Brain microvascular endothelial cell (primary cell): ENCODE data around the gene EHD4.

Experiments used
- DNase-seq: peaks from one replicate; pipeline ENCODE4 v3.0.0-alpha.2; 2020
- H3K27ac ChIP-seq: fragments of 250-450 bp; sonication (Bioruptor Pico); 2 replicates; pipeline ENCODE4 v1.5.1; 2020; ENCODE audit warnings: mild to moderate bottlenecking, moderate library complexity
- H3K27me3 ChIP-seq: fragments of 250-450 bp; sonication (Bioruptor Pico); replicated peaks from 2 replicates; pipeline ENCODE4 v1.5.1; 2020; ENCODE audit warnings: mild to moderate bottlenecking
- H3K36me3 ChIP-seq: fragments of 250-450 bp; sonication (Bioruptor Pico); replicated peaks from 2 replicates; pipeline ENCODE4 v1.5.1; 2020; ENCODE audit warnings: mild to moderate bottlenecking
- H3K4me3 ChIP-seq: 2 replicates; pipeline ENCODE4 v1.5.1; 2011; ENCODE audit warnings: low read depth, mild to moderate bottlenecking, control low read depth, low read length, moderate library complexity
- CTCF ChIP-seq: IDR thresholded peaks from 2 replicates; pipeline ENCODE4 v1.5.1; 2011; ENCODE audit warnings: low read depth, mild to moderate bottlenecking, moderate library complexity, low read length, control low read depth, inconsistent platforms; ENCODE audit errors: missing control alignments
- in situ Hi-C: cut with HindIII; loops from 2 replicates; pipeline ENCODE4 v1.10.0; 2017; ENCODE audit warnings: low sequenced_read_pairs, low pct_ligation_motif_present

The EHD4 gene

GRCh38 chr15:41943543-41944312, 28.6 kb downstream of the EHD4 start:
- in situ Hi-C loops: no loop called here
- no peaks in the 10 kb centered on the region for H3K27me3 ChIP-seq
- H3K36me3 ChIP-seq: peaks cover 2% of the 10 kb centered on the region
- no peak for DNase-seq
- peak overlapping the region; percentile 79 for H3K27ac ChIP-seq
- TF ChIP-seq CTCF: no peak
- H3K4me3 ChIP-seq: no peak overlapping the region

GRCh38 chr15:41942886-41943285, 29.5 kb downstream of the EHD4 start:
- Histone ChIP-seq H3K27me3 (no peaks in the 10 kb centered on the region), H3K27ac (no peak overlapping the region), H3K4me3 (no peak overlapping the region), H3K36me3 (peaks cover 2% of the 10 kb centered on the region)
- DNase-seq: no peak
- TF ChIP-seq CTCF: no peak
- in situ Hi-C loops: no loop called here

DNA sequence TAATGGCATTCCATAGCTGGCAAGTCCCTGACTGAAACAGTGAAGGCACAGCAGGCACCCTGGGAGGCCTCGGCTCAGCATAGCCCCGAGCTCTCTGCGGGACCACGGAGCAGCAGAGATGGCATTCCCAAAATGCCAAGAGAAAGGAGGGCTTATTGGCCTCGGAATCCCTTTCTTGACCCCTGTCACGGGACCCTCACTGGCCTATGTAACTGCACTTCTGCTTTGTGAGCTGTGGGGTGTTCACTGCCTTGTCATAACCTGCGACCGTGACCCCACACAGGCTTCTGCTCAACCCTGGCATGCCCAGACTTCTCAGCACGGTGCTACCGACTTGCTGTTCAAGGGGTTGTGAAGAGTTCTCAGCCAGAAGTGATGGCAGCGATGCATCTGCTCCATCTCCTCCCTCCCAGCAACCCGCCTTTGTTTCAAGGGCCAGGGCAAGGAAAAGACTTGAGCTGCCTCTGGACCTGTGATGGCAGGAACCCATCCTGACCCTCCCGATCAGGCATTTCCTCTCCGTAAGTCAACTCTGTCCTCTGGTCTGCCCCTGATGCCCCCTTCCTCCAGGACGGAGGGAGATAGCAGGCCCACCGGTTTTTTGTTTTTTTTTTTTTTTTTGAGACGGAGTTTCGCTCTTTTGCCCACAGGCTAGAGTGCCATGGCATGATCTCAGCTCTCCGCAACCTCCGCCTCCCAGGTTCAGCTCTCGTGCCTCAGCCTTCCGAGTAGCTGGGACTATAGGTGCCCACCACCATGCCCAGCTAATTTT, 30.5 kb downstream of the EHD4 start:
- Histone ChIP-seq H3K36me3 (peaks cover 2% of the 10 kb centered on the region), H3K27me3 (no peaks in the 10 kb centered on the region), H3K4me3 (no peak overlapping the region), H3K27ac (no peak overlapping the region)
- DNase-seq: no peak
- TF ChIP-seq CTCF: no peak
- in situ Hi-C loops: no loop called here

GRCh38 chr15:41940441-41940857, 31.9 kb downstream of the EHD4 start:
- in situ Hi-C loops: no loop called here
- Histone ChIP-seq H3K27me3 (no peaks in the 10 kb centered on the region), H3K4me3 (no peak overlapping the region), H3K27ac (peak overlapping the region; percentile 48), H3K36me3 (peaks cover 2% of the 10 kb centered on the region)
- DNase-seq: peak; percentile 59
- TF ChIP-seq CTCF: no peak

DNA sequence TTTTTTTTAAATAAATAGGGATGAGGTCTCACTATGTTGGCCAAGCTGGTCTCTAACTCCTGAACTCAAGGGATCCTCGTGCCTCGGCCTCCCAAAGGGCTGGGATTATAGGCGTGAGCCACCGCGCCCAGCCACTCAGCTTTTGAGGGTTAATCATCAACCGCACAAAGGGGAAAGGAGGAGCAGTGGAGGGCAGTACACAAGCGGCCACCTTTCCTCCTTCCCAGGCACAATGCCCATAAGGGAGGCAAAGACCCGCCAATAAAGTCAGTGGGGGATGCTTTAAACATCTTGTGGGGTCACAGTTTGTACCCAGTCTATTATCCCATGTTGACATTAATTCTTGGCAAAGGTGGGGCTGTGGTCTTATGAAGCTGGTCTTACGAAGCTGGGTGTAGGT, 32.4 kb downstream of the EHD4 start:
- no peak for TF ChIP-seq CTCF
- Histone ChIP-seq H3K27me3 (no peaks in the 10 kb centered on the region), H3K36me3 (peaks cover 2% of the 10 kb centered on the region), H3K4me3 (no peak overlapping the region), H3K27ac (peak overlapping the region; percentile 48)
- in situ Hi-C loops: no loop called here
- no peak for DNase-seq
